Parathyroid adenoma (tissue), 2 donors: ENCODE measurements around the gene PDXDC1.
"Not testable (repeated sequence)": the region's sequence is repeated elsewhere in the genome, so short reads cannot be mapped to it uniquely, and the experiment has no call there.

ENCODE experiments used
- H2AFZ ChIP-seq: fragments of 300-600 bp; sonication (generic); one replicate; pipeline ENCODE4 v1.7.0; 2017; ENCODE audit warnings: antibody characterized with exemption, mild to moderate bottlenecking
- H3K27ac ChIP-seq: fragments of 300-600 bp; sonication (generic); one replicate; pipeline ENCODE4 v1.7.0; 2017
- H3K27me3 ChIP-seq: fragments of 300-600 bp; sonication (generic); one replicate; pipeline ENCODE4 v1.7.0; 2017; ENCODE audit warnings: low read length; ENCODE audit not compliant: control insufficient read depth, insufficient read depth
- H3K36me3 ChIP-seq: fragments of 300-600 bp; sonication (generic); one replicate; pipeline ENCODE4 v1.7.0; 2017; ENCODE audit warnings: low read length; ENCODE audit not compliant: control insufficient read depth, insufficient read depth
- H3K4me1 ChIP-seq: fragments of 300-600 bp; sonication (generic); one replicate; pipeline ENCODE4 v1.7.0; 2017; ENCODE audit warnings: control low read depth
- H3K4me2 ChIP-seq: fragments of 300-600 bp; sonication (generic); one replicate; pipeline ENCODE4 v1.7.0; 2017; ENCODE audit warnings: low read length
- H3K4me3 ChIP-seq: fragments of 300-600 bp; sonication (generic); one replicate; pipeline ENCODE4 v1.7.0; 2017; ENCODE audit warnings: low read depth, low read length
- H3K79me2 ChIP-seq: fragments of 300-600 bp; sonication (generic); one replicate; pipeline ENCODE4 v1.7.0; 2017; ENCODE audit warnings: control low read depth
- H3K9ac ChIP-seq: fragments of 300-600 bp; sonication (generic); one replicate; pipeline ENCODE4 v1.7.0; 2017; ENCODE audit warnings: mild to moderate bottlenecking
- H3K9me3 ChIP-seq: fragments of 300-600 bp; sonication (generic); one replicate; pipeline ENCODE4 v1.7.0; 2017; ENCODE audit warnings: low read length; ENCODE audit not compliant: control insufficient read depth
- CTCF ChIP-seq: fragments of 300-600 bp; sonication (generic); IDR thresholded peaks from one replicate; pipeline ENCODE4 v1.7.0; 2017; ENCODE audit warnings: antibody characterized with exemption, mild to moderate bottlenecking
- donor health status: primary hyperparathyroidism.

The PDXDC1 gene

DNA sequence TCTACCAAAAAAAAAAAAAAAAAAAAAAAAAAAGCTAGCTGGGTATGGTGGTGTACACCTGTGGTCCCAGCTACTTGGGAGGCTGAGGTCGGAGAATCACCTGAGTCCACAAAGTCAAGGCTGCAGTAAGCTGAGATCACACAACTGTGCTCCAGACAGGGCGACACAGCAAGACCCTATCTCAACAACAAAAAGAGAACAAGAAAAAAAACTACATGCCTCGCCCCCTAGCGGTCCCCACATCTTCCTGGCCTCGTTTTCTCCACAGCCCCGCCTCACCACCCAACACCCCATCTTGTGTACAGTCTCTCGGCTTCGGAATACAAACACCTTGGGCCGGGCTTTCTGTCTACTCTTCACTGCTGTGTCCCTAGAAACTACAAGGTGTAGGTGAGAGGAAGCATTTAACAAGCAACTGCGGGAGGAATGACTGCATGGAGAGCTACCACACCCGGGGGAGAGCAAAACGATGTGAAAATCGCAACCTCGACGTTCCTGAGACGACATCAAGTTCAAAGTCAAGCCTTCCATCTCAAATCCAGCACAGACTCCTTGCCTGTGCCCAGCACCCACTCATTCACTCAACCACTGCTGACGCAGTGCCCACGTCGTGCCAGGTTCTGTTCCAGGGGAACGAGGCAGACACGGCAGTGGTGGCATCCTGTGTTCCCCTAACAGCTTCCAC is 72.0 kb downstream of the PDXDC1 start:
- no peak overlapping the region for H2AFZ ChIP-seq
- no peak for TF ChIP-seq CTCF
- H3K4me1 ChIP-seq: no peaks in the 10 kb centered on the region
- H3K9me3 ChIP-seq: no peaks in the 10 kb centered on the region
- no peaks in the 10 kb centered on the region for H3K27me3 ChIP-seq
- H3K79me2 ChIP-seq: no peaks in the 10 kb centered on the region
- no peak overlapping the region for H3K4me3 ChIP-seq
- H3K36me3 ChIP-seq: no peaks in the 10 kb centered on the region
- H3K4me2 ChIP-seq: no peak overlapping the region
- no peak overlapping the region for H3K9ac ChIP-seq
- H3K27ac ChIP-seq: no peak overlapping the region

GRCh38 chr16:15049581-15050180 is 74.9 kb downstream of the PDXDC1 start:
- peaks cover 3% of the 10 kb centered on the region for H3K79me2 ChIP-seq
- H3K27ac ChIP-seq: no peak overlapping the region
- no peak overlapping the region for H3K4me3 ChIP-seq
- no peaks in the 10 kb centered on the region for H3K9me3 ChIP-seq
- no peak overlapping the region for H3K4me2 ChIP-seq
- no peaks in the 10 kb centered on the region for H3K27me3 ChIP-seq
- no peak overlapping the region for H2AFZ ChIP-seq
- H3K9ac ChIP-seq: no peak overlapping the region
- H3K4me1 ChIP-seq: no peaks in the 10 kb centered on the region
- TF ChIP-seq CTCF: no peak
- no peaks in the 10 kb centered on the region for H3K36me3 ChIP-seq

GRCh38 chr16:15050440-15050839 is 75.6 kb downstream of the PDXDC1 start:
- not testable (repeated sequence) for H3K9ac ChIP-seq, H3K36me3 ChIP-seq, H3K4me2 ChIP-seq, H3K27me3 ChIP-seq, H3K9me3 ChIP-seq, H3K4me3 ChIP-seq, H2AFZ ChIP-seq, H3K27ac ChIP-seq, H3K79me2 ChIP-seq, H3K4me1 ChIP-seq

DNA sequence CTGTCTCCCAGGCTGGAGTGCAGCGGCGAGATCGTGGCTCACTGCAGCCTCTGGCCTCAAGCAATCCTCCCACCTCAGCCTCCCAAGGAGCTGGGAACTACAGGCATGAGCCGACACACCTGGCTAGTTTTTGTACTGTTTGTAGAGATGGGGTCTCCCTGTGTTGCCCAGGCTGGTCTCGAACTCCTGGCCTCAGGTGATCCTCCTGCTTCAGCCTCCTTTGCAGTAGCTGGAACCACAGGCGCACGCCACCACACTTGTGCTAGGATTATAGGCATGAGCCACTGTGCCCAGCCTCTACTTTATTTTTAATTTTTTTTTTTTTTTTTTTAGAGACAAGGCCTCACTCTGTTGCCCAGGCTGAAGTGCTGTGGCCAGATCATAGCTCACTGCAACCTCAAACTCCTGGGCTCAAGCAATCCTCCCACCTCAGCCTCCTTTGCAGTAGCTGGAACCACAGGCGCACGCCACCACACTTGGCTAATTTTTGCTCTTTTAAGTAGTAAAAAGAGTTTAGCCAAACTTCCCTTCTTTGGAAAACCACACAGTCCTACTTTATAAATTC is 76.6 kb downstream of the PDXDC1 start:
- Histone ChIP-seq H3K9ac (no peak overlapping the region), H3K36me3 (no peaks in the 10 kb centered on the region), H3K4me1 (peaks cover 4% of the 10 kb centered on the region), H3K9me3 (no peaks in the 10 kb centered on the region), H3K4me3 (no peak overlapping the region), H2AFZ (no peak overlapping the region), H3K79me2 (peaks cover 7% of the 10 kb centered on the region), H3K4me2 (no peak overlapping the region), H3K27me3 (no peaks in the 10 kb centered on the region), H3K27ac (no peak overlapping the region)
- TF ChIP-seq CTCF: no peak

DNA sequence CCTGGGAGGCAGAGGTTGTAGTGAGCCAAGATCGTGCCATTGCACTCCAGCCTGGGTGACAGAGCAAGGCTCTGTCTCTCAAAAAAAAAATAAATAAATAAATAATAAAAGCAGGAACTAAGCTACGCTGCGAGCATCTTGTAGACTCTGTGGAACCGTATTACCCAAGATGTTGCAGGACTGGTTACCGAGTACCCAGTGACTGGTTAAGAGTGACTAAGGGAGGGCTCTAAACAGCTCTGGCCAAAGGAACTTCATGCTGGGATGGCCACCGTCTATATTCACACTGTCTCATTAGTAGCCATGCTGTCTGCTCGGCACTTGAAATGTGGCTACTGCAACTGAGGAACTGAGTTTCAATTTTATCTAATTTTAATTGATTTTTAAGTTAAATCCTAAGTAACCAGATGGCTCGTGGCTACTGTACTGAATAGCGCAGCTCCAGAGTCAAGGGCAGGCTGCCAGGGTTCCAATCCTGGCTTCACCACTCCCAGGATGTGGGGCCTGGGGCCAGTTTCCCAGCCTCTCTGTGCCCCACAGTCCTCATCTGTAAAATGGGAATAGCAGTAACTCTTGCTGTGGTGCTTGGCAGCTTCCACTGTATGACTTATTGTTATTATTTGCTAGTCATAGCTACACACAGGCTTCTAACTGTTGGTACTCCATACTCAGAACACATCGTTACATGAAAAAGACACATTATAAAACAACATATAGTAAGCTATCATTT is 78.1 kb downstream of the PDXDC1 start:
- Histone ChIP-seq H2AFZ (no peak overlapping the region), H3K4me1 (peaks cover 4% of the 10 kb centered on the region)
- no peak for TF ChIP-seq CTCF

More for the DNA sequence above, 78.1 kb downstream of the PDXDC1 start:
- H3K9me3 ChIP-seq: no peaks in the 10 kb centered on the region
- peaks cover 7% of the 10 kb centered on the region for H3K79me2 ChIP-seq
- no peaks in the 10 kb centered on the region for H3K27me3 ChIP-seq
- no peak overlapping the region for H3K4me3 ChIP-seq
- H3K9ac ChIP-seq: no peak overlapping the region
- H3K36me3 ChIP-seq: no peaks in the 10 kb centered on the region
- no peak overlapping the region for H3K27ac ChIP-seq
- no peak overlapping the region for H3K4me2 ChIP-seq
